ENCODE results near the gene CAMK4. TPM values are rescaled to one million over a fixed set of nuclear protein-coding genes. Genes with fewer than 3 reads are reported as not detected.

Gene CAMK4
- total RNA-seq, 4 donors from 2014 or later: 0.66 to 5.5 (median 2.8) TPM

DNA sequence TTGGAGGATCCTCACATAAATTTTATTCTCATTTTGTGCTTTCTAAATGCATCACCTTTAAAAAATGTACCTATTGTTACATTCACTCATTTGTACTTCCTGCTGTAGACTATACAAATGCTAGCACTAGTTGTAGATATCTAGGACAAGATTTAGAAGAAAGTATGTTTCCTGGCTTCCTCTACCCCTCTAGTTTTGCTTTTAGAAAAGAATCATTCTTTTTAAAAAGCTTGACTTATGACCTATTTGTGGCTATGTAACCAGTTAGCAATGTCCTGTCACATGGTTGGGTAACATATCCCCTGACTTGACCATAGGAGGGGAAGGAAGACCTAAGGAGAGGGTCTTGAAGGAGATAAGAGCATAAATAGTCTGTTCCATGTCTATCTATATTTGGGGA lies 13.3 kb downstream of the CAMK4 start:
- Histone ChIP-seq H3K27ac (no peak overlapping the region), H3K27me3 (no peaks in the 10 kb centered on the region), H3K36me3 (no peaks in the 10 kb centered on the region), H3K9me3 (no peaks in the 10 kb centered on the region), H3K4me3 (no peak overlapping the region), H3K4me1 (no peaks in the 10 kb centered on the region)
- no peak for DNase-seq (ENCODE audit: low spot score in 2 of 2)
- TF ChIP-seq POLR2A (IDR thresholded peaks at IDR 0.05): no peak
- TF ChIP-seq, protein P1, sequence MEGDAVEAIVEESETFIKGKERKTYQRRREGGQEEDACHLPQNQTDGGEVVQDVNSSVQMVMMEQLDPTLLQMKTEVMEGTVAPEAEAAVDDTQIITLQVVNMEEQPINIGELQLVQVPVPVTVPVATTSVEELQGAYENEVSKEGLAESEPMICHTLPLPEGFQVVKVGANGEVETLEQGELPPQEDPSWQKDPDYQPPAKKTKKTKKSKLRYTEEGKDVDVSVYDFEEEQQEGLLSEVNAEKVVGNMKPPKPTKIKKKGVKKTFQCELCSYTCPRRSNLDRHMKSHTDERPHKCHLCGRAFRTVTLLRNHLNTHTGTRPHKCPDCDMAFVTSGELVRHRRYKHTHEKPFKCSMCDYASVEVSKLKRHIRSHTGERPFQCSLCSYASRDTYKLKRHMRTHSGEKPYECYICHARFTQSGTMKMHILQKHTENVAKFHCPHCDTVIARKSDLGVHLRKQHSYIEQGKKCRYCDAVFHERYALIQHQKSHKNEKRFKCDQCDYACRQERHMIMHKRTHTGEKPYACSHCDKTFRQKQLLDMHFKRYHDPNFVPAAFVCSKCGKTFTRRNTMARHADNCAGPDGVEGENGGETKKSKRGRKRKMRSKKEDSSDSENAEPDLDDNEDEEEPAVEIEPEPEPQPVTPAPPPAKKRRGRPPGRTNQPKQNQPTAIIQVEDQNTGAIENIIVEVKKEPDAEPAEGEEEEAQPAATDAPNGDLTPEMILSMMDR (IDR thresholded peaks at IDR 0.05): no peak
- TF ChIP-seq EP300 (IDR thresholded peaks at IDR 0.05): no peak

DNA sequence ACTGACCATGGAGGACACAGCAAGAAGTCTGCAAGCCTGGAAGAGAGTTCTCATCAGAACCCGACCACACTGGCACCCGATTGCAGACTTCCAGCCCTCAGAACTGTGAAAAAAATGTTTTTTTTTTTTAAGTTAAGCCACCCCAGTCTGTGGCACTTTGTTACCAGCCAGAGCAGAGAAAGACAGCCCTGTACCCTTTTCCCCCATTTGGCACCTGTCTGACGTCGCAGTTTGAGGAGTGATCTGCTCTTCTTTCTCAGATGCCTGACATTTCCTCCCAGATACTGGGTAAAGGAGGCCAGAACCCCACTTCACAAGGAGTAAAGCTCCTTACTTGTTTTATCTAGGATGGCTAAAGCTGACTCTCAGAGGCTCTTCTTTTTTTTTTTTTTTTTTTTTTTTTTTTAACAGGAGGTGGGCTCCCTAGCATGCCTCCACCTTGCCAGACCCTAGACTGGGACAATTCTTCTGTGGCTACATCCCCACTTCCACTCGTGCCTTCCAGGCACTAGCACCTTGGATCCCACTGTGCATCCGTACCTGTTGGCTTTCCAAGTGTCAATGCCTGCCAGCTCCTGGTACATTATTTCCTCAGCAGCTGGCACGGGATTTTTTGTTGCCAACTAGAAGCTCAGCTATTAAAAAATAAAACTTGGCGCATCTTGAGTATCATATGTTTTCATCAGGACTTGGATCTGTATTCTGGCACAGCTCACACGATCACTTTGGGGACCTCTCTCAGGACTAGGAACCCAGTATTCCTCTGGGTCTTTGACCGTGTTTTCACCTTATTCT lies 14.4 kb downstream of the CAMK4 start:
- Histone ChIP-seq H3K4me1 (no peaks in the 10 kb centered on the region), H3K9me3 (no peaks in the 10 kb centered on the region), H3K27ac (no peak overlapping the region), H3K27me3 (no peaks in the 10 kb centered on the region), H3K36me3 (no peaks in the 10 kb centered on the region), H3K4me3 (no peak overlapping the region)
- no peak for DNase-seq (ENCODE audit: low spot score in 2 of 2)
- 88 to 90% methylated on average over 10 of the region's 10 CpGs for WGBS, 2 donors
- TF ChIP-seq, protein P1 (IDR thresholded peaks at IDR 0.05): no peak
- TF ChIP-seq POLR2A (IDR thresholded peaks at IDR 0.05) (no peak), EP300 (IDR thresholded peaks at IDR 0.05) (no peak)

DNA sequence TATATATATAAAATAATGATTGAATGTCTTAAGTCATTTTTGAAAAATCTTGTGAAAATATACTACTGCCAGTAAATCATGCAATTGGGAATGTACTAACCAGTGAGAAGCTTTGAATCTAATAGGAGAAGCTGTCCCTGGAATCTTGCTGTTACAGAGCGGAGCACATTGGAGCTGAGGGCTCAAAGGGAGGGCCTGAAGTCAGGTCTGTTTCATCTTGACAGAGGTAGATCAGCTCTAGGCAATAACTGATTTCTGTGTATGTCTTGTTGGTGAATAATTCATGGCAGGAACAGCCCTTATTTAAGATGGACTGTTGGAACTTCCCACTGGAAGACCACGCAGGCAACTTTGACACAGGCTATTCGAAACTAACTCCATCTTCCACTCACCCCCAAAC lies 17.5 kb downstream of the CAMK4 start:
- H3K9me3 ChIP-seq: no peaks in the 10 kb centered on the region
- H3K36me3 ChIP-seq: no peaks in the 10 kb centered on the region
- no peak overlapping the region for H3K27ac ChIP-seq
- H3K4me3 ChIP-seq: no peak overlapping the region
- DNase-seq (ENCODE audit: low spot score in 2 of 2): no peak
- H3K4me1 ChIP-seq: no peaks in the 10 kb centered on the region
- WGBS, 2 donors: 80 to 93% methylated on average over 3 of the region's 3 CpGs
- no peaks in the 10 kb centered on the region for H3K27me3 ChIP-seq
- no peak for TF ChIP-seq POLR2A (IDR thresholded peaks at IDR 0.05)
- no peak for TF ChIP-seq EP300 (IDR thresholded peaks at IDR 0.05)

DNA sequence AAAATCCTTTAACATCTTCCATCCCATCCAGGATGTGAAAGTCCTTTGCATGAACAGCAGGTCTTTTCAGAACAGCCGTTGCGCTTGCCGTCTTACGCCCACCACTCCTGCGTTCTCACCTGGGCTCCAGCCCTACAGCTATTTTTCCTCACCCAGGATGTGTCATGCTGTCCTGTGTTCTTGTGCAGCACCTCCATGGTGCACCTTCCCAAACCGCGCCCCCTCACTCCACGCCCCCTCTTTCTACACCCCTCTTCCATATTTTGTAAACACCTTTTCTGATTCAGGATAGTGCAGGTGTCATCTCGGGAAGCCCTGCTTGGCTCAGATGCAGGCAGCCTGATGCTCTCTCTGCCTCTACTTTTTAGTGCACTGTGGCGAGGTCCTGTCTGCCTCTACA lies 18.4 kb downstream of the CAMK4 start:
- H3K9me3 ChIP-seq: no peaks in the 10 kb centered on the region
- no peaks in the 10 kb centered on the region for H3K4me1 ChIP-seq
- WGBS, 2 donors: 82 to 89% methylated on average over 10 of the region's 10 CpGs
- no peaks in the 10 kb centered on the region for H3K36me3 ChIP-seq
- H3K4me3 ChIP-seq: no peak overlapping the region
- H3K27ac ChIP-seq: no peak overlapping the region
- TF ChIP-seq, protein P1 (IDR thresholded peaks at IDR 0.05): no peak
- TF ChIP-seq POLR2A (IDR thresholded peaks at IDR 0.05) (no peak), EP300 (IDR thresholded peaks at IDR 0.05) (no peak)
- no peaks in the 10 kb centered on the region for H3K27me3 ChIP-seq
- no peak for DNase-seq (ENCODE audit: low spot score in 2 of 2)

DNA sequence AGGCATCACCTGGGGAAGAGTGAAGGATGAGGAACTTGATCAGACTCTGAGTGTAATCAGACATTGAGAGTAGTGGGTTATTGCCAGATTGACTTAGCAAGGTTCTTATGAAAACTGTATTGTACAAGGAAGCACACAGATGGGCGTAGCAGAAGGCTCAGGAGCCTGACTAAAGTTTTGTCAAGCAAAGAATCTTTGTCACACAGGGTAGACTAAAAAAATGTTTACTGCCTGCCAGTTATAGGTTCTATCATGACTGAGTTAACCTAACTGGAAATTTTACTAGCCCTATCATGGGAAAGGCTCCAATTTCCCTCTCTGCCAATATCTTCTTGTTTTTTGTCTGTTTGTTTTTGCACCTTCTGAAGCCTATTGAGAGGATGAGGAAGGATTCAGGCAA lies 19.1 kb downstream of the CAMK4 start:
- TF ChIP-seq, protein P1 (IDR thresholded peaks at IDR 0.05): no peak
- no peak for TF ChIP-seq EP300 (IDR thresholded peaks at IDR 0.05)
- TF ChIP-seq POLR2A (IDR thresholded peaks at IDR 0.05): no peak
- Histone ChIP-seq H3K27ac (no peak overlapping the region), H3K9me3 (no peaks in the 10 kb centered on the region), H3K4me3 (no peak overlapping the region), H3K4me1 (no peaks in the 10 kb centered on the region), H3K27me3 (no peaks in the 10 kb centered on the region), H3K36me3 (no peaks in the 10 kb centered on the region)
- no peak for DNase-seq (ENCODE audit: low spot score in 2 of 2)
- WGBS, 2 donors: 75 to 86% methylated on average over 1 of the region's 1 CpG

All from tibial nerve (tissue), 4 donors.